IMR-90 (cell line): ENCODE measurements around the gene CCDC40. TPM values are rescaled to one million over a fixed set of nuclear protein-coding genes. Genes with fewer than 3 reads are reported as not detected.

Experiments used
- ATAC-seq: fragments of 200-7000 bp; cut with Tn5 transposase; 2 replicates; pipeline ENCODE4 v1.9.1; 2020; ENCODE audit warnings: low read depth, mild to moderate bottlenecking, moderate library complexity
- BruUV-seq: library from RNA; stranded (reverse); fragments of 400-500 nt; replicated peaks from 2 replicates; lab custom pipeline; 2021; lab: Mats Ljungman, UMichigan
- CTCF ChIA-PET: fragments of 300-600 bp; formaldehyde crosslinking; extraction: SDS; loops from one replicate; lab custom pipeline; 2021; ENCODE audit warnings: antibody characterized with exemption; lab: Yijun Ruan, JAX
- POLR2A ChIA-PET: fragments of 300-600 bp; sonication (Branson Sonifier 250); formaldehyde crosslinking; loops from one replicate; lab custom pipeline; 2022; ENCODE audit warnings: antibody characterized with exemption; ENCODE audit not compliant: unreplicated experiment; lab: Charles Lee
- DNase-seq: peaks from one replicate; pipeline ENCODE4 v3.0.0; 2013
- H2AFZ ChIP-seq: replicated peaks from 2 replicates; pipeline ENCODE3; 2013; ENCODE audit warnings: low read length, mild to moderate bottlenecking; ENCODE audit not compliant: poor library complexity
- H2AK5ac ChIP-seq: 2 replicates; pipeline ENCODE4 v1.6.1; 2013; ENCODE audit warnings: low read depth, low read length, inconsistent platforms
- H2AK9ac ChIP-seq: replicated peaks from 2 replicates; pipeline ENCODE3; 2013; ENCODE audit warnings: mild to moderate bottlenecking, low read depth, low read length, moderate library complexity; ENCODE audit not compliant: poor library complexity
- H2BK120ac ChIP-seq: 2 replicates; pipeline ENCODE4 v1.6.1; 2013; ENCODE audit warnings: low read depth, low read length, inconsistent platforms
- H2BK15ac ChIP-seq: 3 replicates; pipeline ENCODE4 v1.6.1; 2013; ENCODE audit warnings: low read depth, low read length, inconsistent platforms
- H2BK20ac ChIP-seq: 2 replicates; pipeline ENCODE4 v1.6.1; 2013; ENCODE audit warnings: low read depth, mild to moderate bottlenecking, inconsistent platforms, low read length, moderate library complexity
- H2BK5ac ChIP-seq: 2 replicates; pipeline ENCODE4 v1.6.1; 2013; ENCODE audit warnings: mild to moderate bottlenecking, low read depth, low read length, inconsistent platforms; ENCODE audit not compliant: poor library complexity, severe bottlenecking
- H3K14ac ChIP-seq: replicated peaks from 2 replicates; pipeline ENCODE4 v1.6.1; 2013; ENCODE audit warnings: low read depth, low read length, inconsistent platforms
- H3K18ac ChIP-seq: 2 replicates; pipeline ENCODE4 v1.6.1; 2013; ENCODE audit warnings: low read depth, low read length, control low read depth
- H3K23ac ChIP-seq: 2 replicates; pipeline ENCODE4 v1.6.1; 2013; ENCODE audit warnings: low read depth, low read length, inconsistent platforms
- H3K27ac ChIP-seq: 2 replicates; pipeline ENCODE4 v1.5.1; 2013; ENCODE audit warnings: mild to moderate bottlenecking, control low read depth, low read length; ENCODE audit not compliant: insufficient read depth
- H3K27me3 ChIP-seq: 2 replicates; pipeline ENCODE4 v1.6.1; 2013; ENCODE audit warnings: low read length; ENCODE audit not compliant: control insufficient read depth, insufficient read depth
- H3K36me3 ChIP-seq: 2 replicates; pipeline ENCODE4 v1.6.1; 2013; ENCODE audit warnings: low read length, mixed read lengths; ENCODE audit not compliant: control insufficient read depth, insufficient read depth
- H3K4ac ChIP-seq: 2 replicates; pipeline ENCODE4 v1.6.1; 2013; ENCODE audit warnings: low read depth, low read length, inconsistent platforms
- H3K4me1 ChIP-seq: 2 replicates; pipeline ENCODE4 v1.6.1; 2013; ENCODE audit warnings: low read length, mixed read lengths; ENCODE audit not compliant: control insufficient read depth, insufficient read depth
- H3K4me2 ChIP-seq: 2 replicates; pipeline ENCODE4 v1.6.1; 2013; ENCODE audit warnings: low read depth, mild to moderate bottlenecking, control low read depth, low read length, moderate library complexity
- H3K4me3 ChIP-seq: 2 replicates; pipeline ENCODE4 v1.5.1; 2013; ENCODE audit warnings: low read depth, mild to moderate bottlenecking, control low read depth, low read length, moderate library complexity; ENCODE audit not compliant: insufficient read depth
- H3K56ac ChIP-seq: 2 replicates; pipeline ENCODE4 v1.6.1; 2013; ENCODE audit warnings: low read length, inconsistent platforms; ENCODE audit not compliant: insufficient read depth; ENCODE audit errors: extremely low read depth
- H3K79me1 ChIP-seq, 2 experiments: 2 replicates each; pipeline ENCODE4 v1.6.1; 2013; ENCODE audit warnings: low read length in 2 of 2, inconsistent platforms in 1 of 2, low read depth in 1 of 2
- H3K9ac ChIP-seq: 2 replicates; pipeline ENCODE4 v1.6.1; 2013; ENCODE audit warnings: low read depth, low read length, control low read depth
- H3K9me1 ChIP-seq: 2 replicates; pipeline ENCODE4 v1.6.1; 2013; ENCODE audit warnings: low read length, inconsistent platforms; ENCODE audit not compliant: insufficient read depth
- H3K9me3 ChIP-seq: 2 replicates; pipeline ENCODE4 v1.6.1; 2013; ENCODE audit warnings: low read length; ENCODE audit not compliant: control insufficient read depth, insufficient read depth
- H4K20me1 ChIP-seq: 2 replicates; pipeline ENCODE4 v1.6.1; 2013; ENCODE audit warnings: low read length, inconsistent platforms; ENCODE audit not compliant: insufficient read depth
- H4K5ac ChIP-seq: 2 replicates; pipeline ENCODE4 v1.6.1; 2013; ENCODE audit warnings: mild to moderate bottlenecking, low read depth, low read length, control low read depth
- H4K8ac ChIP-seq, 2 experiments: 2 replicates each; pipeline ENCODE4 v1.6.1; 2013; ENCODE audit warnings: low read depth in 2 of 2, low read length in 2 of 2, control low read depth in 1 of 2, inconsistent platforms in 1 of 2
- H4K91ac ChIP-seq: 2 replicates; pipeline ENCODE4 v1.6.1; 2013; ENCODE audit warnings: low read depth, low read length, inconsistent platforms; ENCODE audit not compliant: insufficient read depth
- BHLHE40 ChIP-seq: fragments of 150-350 bp; IDR thresholded peaks from 2 replicates; pipeline ENCODE4 v1.6.1; 2016; ENCODE audit warnings: mild to moderate bottlenecking, low read depth, low read length
- CHD1 ChIP-seq: IDR thresholded peaks from 2 replicates; pipeline ENCODE4 v1.6.1; 2012; ENCODE audit warnings: low read depth, low read length, improper control_type of control experiment
- MAFK ChIP-seq: IDR thresholded peaks from 2 replicates; pipeline ENCODE4 v1.6.1; 2012; ENCODE audit warnings: low read depth, low read length, improper control_type of control experiment
- MAZ ChIP-seq: IDR thresholded peaks from 2 replicates; pipeline ENCODE4 v1.6.1; 2012; ENCODE audit warnings: low read depth, mild to moderate bottlenecking, low read length, improper control_type of control experiment, moderate library complexity, borderline replicate concordance
- NFE2L2 ChIP-seq: fragments of 150-350 bp; IDR thresholded peaks from 2 replicates; pipeline ENCODE4 v1.6.1; 2016; ENCODE audit warnings: low read depth, mild to moderate bottlenecking, low read length
- POLR2A ChIP-seq: IDR thresholded peaks from 2 replicates; pipeline ENCODE4 v1.6.1; 2012; ENCODE audit warnings: mild to moderate bottlenecking, low read depth, low read length
- RAD21 ChIP-seq: IDR thresholded peaks from 2 replicates; pipeline ENCODE4 v1.6.1; 2012; ENCODE audit warnings: low read length, improper control_type of control experiment
- RCOR1 ChIP-seq: IDR thresholded peaks from 2 replicates; pipeline ENCODE4 v1.6.1; 2012; ENCODE audit warnings: mild to moderate bottlenecking, low read length, improper control_type of control experiment; ENCODE audit not compliant: insufficient replicate concordance
- RFX5 ChIP-seq: IDR thresholded peaks from 2 replicates; pipeline ENCODE4 v1.8.0; 2012; ENCODE audit warnings: low read depth, mild to moderate bottlenecking, low read length, moderate library complexity
- SMC3 ChIP-seq: fragments of 150-350 bp; IDR thresholded peaks from 2 replicates; pipeline ENCODE4 v1.6.1; 2016; ENCODE audit warnings: low read depth, mild to moderate bottlenecking, antibody characterized with exemption, low read length, moderate library complexity
- WGBS, 2 experiments: methylation state at CpG; one replicate each; pipeline versions ENCODE4 v1.1.5 to v1.1.7; 2013; ENCODE audit warnings: missing lambda C conversion rate in 2 of 2; ENCODE audit not compliant: insufficient read length in 1 of 2; ENCODE audit errors: extremely low coverage in 2 of 2; 5-methylcytosine and 5-hydroxymethylcytosine counted together
- dilution Hi-C: fragments of 300-500 bp; cut with HindIII; formaldehyde crosslinking; loops from one replicate; pipeline ENCODE4 v1.14.3; 2018; ENCODE audit warnings: low sequenced_read_pairs; ENCODE audit not compliant: unreplicated experiment
- in situ Hi-C: fragments of 300-500 bp; cut with MboI; formaldehyde crosslinking; loops from 3 replicates; pipeline ENCODE4 v1.14.3; 2019; ENCODE audit warnings: low sequenced_read_pairs, inconsistent platforms, mixed read lengths
- intact Hi-C: fragments of 100-400 bp; cut with micrococcal nuclease; formaldehyde crosslinking; loops from 2 replicates; pipeline ENCODE4 v1.10.0; 2022
- polyA plus RNA-seq, 3 experiments: library from polyadenylated mRNA; depleted of rRNA; stranded (reverse); fragments of >200 nt; gene quantifications; 2 replicates each; pipeline ENCODE4 v1.2.3, GENCODE V29; 2012; ENCODE audit warnings: low replicate concordance in 1 of 3
- total RNA-seq: library from RNA; depleted of rRNA; stranded (reverse); fragments of >200 nt; gene quantifications from 2 replicates; pipeline ENCODE4 v1.2.3, GENCODE V29; 2012
- TF ChIP-seq, protein P1 (sequence below): fragments of 150-350 bp; IDR thresholded peaks from 2 replicates; pipeline ENCODE4 v1.6.1; 2017; ENCODE audit warnings: mild to moderate bottlenecking, antibody characterized with exemption, low read length, low read depth
- TF ChIP-seq, protein P2 (sequence below): conservative IDR thresholded peaks from 2 replicates; pipeline ENCODE4 v1.5.1; 2012; ENCODE audit warnings: mild to moderate bottlenecking, low read depth, low read length, improper control_type of control experiment
- TF ChIP-seq, protein P3 (sequence below): fragments of 150-350 bp; IDR thresholded peaks from 2 replicates; pipeline ENCODE4 v1.6.1; 2016; ENCODE audit warnings: low read depth, mild to moderate bottlenecking, low read length, moderate library complexity, borderline replicate concordance

The CCDC40 gene
- total and polyA plus RNA-seq, 2 of the 4 experiments (the other 2 are of a cell fraction), result 0.90 to 4.7 TPM

DNA sequence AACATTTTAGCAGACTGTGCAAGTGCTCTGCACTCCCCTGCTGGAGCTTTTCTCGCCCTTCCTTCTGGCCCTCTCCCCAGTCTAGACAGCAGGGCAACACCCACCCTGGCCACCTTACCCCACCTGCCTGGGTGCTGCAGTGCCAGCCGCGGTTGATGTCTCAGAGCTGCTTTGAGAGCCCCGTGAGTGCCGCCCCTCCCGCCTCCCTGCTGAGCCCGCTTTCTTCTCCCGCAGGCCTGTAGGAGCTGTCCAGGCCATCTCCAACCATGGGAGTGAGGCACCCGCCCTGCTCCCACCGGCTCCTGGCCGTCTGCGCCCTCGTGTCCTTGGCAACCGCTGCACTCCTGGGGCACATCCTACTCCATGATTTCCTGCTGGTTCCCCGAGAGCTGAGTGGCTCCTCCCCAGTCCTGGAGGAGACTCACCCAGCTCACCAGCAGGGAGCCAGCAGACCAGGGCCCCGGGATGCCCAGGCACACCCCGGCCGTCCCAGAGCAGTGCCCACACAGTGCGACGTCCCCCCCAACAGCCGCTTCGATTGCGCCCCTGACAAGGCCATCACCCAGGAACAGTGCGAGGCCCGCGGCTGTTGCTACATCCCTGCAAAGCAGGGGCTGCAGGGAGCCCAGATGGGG, 68.0 kb downstream of the CCDC40 start:
- H3K36me3 ChIP-seq, result peaks cover 3% of the 10 kb centered on the region; the same call in 1 of the 2 replicates
- no TSS peak for BruUV-seq
- no peak overlapping the region for H2BK20ac ChIP-seq
- intact Hi-C loops (loop anchor here (5.0 kb wide), 1 partner anchor 43 kb away; the partner anchor contains the start of gene EIF4A3), dilution Hi-C loops (no loop called here), in situ Hi-C loops (no loop called here)
- H3K9ac ChIP-seq, result no peak overlapping the region
- no peak overlapping the region for H3K14ac ChIP-seq
- no peak overlapping the region for H3K4me3 ChIP-seq
- no peak overlapping the region for H2AK9ac ChIP-seq
- H3K27ac ChIP-seq, result no peak overlapping the region
- no peak overlapping the region; the same call in 1 of the 2 replicates for H3K4ac ChIP-seq
- H2BK120ac ChIP-seq, result no peak overlapping the region
- no peak overlapping the region for H3K23ac ChIP-seq
- H4K5ac ChIP-seq, result no peak overlapping the region
- TF ChIP-seq RFX5 (no peak), POLR2A (no peak), RAD21 (no peak), SMC3 (no peak), MAZ (no peak), MAFK (no peak), CHD1 (no peak), BHLHE40 (no peak), NFE2L2 (no peak), RCOR1 (no peak)
- TF ChIP-seq, protein P1, sequence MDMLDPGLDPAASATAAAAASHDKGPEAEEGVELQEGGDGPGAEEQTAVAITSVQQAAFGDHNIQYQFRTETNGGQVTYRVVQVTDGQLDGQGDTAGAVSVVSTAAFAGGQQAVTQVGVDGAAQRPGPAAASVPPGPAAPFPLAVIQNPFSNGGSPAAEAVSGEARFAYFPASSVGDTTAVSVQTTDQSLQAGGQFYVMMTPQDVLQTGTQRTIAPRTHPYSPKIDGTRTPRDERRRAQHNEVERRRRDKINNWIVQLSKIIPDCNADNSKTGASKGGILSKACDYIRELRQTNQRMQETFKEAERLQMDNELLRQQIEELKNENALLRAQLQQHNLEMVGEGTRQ, result no peak
- TF ChIP-seq, protein P2, sequence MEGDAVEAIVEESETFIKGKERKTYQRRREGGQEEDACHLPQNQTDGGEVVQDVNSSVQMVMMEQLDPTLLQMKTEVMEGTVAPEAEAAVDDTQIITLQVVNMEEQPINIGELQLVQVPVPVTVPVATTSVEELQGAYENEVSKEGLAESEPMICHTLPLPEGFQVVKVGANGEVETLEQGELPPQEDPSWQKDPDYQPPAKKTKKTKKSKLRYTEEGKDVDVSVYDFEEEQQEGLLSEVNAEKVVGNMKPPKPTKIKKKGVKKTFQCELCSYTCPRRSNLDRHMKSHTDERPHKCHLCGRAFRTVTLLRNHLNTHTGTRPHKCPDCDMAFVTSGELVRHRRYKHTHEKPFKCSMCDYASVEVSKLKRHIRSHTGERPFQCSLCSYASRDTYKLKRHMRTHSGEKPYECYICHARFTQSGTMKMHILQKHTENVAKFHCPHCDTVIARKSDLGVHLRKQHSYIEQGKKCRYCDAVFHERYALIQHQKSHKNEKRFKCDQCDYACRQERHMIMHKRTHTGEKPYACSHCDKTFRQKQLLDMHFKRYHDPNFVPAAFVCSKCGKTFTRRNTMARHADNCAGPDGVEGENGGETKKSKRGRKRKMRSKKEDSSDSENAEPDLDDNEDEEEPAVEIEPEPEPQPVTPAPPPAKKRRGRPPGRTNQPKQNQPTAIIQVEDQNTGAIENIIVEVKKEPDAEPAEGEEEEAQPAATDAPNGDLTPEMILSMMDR, result no peak
- TF ChIP-seq, protein P3, sequence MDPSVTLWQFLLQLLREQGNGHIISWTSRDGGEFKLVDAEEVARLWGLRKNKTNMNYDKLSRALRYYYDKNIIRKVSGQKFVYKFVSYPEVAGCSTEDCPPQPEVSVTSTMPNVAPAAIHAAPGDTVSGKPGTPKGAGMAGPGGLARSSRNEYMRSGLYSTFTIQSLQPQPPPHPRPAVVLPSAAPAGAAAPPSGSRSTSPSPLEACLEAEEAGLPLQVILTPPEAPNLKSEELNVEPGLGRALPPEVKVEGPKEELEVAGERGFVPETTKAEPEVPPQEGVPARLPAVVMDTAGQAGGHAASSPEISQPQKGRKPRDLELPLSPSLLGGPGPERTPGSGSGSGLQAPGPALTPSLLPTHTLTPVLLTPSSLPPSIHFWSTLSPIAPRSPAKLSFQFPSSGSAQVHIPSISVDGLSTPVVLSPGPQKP, result no peak
- H3K4me1 ChIP-seq, result peaks cover 6% of the 10 kb centered on the region
- peaks cover 0 to 14% of the 10 kb centered on the region in 2 experiments; a peak in 3 of 4 replicates for H3K79me1 ChIP-seq
- ChIA-PET POLR2A (no interaction called here), CTCF (interaction anchor here (0.6 kb wide), 1 partner anchor 25 kb away, joined by 4 read pairs; no protein-coding TSS in a partner anchor)
- H2BK5ac ChIP-seq, result no peak overlapping the region
- H4K20me1 ChIP-seq, result no peaks in the 10 kb centered on the region
- H3K56ac ChIP-seq, result no peak overlapping the region
- no peaks in the 10 kb centered on the region for H3K27me3 ChIP-seq
- H3K9me1 ChIP-seq, result peaks cover 8% of the 10 kb centered on the region
- DNase-seq, result no peak
- no peak overlapping the region for H3K18ac ChIP-seq
- H4K8ac ChIP-seq, result no peak overlapping the region
- H3K4me2 ChIP-seq, result no peak overlapping the region
- H2AFZ ChIP-seq, result no peak overlapping the region
- H4K91ac ChIP-seq, result no peak overlapping the region
- WGBS, 2 experiments, result 76% methylated on average over 11 of the region's 26 CpGs; no CpG with 5 or more reads in 1 of the 2 experiments
- no peak overlapping the region for H2AK5ac ChIP-seq
- no peak overlapping the region for H2BK15ac ChIP-seq
- H3K9me3 ChIP-seq, result no peaks in the 10 kb centered on the region
- no peak for ATAC-seq
